Trophoblast cell (in vitro differentiated cells and primary cell): Measurements from ENCODE around the gene TCL1A.
A peak's percentile ranks its signal among the peaks of the same experiment; 100 is the strongest.

ENCODE experiments used
- DNase-seq, 2 donors: peaks; one replicate each; pipeline ENCODE4 v3.0.0-alpha.2; 2016
- H2AFZ ChIP-seq: 2 replicates; pipeline ENCODE4 v1.6.1; 2013; ENCODE audit warnings: low read length, moderate library complexity, mild to moderate bottlenecking; ENCODE audit not compliant: insufficient read depth, poor library complexity
- H2AK5ac ChIP-seq: 2 replicates; pipeline ENCODE4 v1.6.1; 2013; ENCODE audit warnings: mild to moderate bottlenecking, low read length
- H2BK120ac ChIP-seq: 2 replicates; pipeline ENCODE4 v1.6.1; 2013; ENCODE audit warnings: low read length, mild to moderate bottlenecking, moderate library complexity; ENCODE audit not compliant: insufficient read depth, poor library complexity
- H2BK12ac ChIP-seq: 2 replicates; pipeline ENCODE4 v1.6.1; 2013; ENCODE audit warnings: mild to moderate bottlenecking, low read length, moderate library complexity
- H2BK5ac ChIP-seq: 2 replicates; pipeline ENCODE4 v1.6.1; 2013; ENCODE audit warnings: low read length, low read depth, moderate library complexity, mild to moderate bottlenecking; ENCODE audit not compliant: poor library complexity
- H3K14ac ChIP-seq: 2 replicates; pipeline ENCODE4 v1.6.1; 2013; ENCODE audit warnings: mild to moderate bottlenecking, low read length
- H3K18ac ChIP-seq: 2 replicates; pipeline ENCODE4 v1.6.1; 2013; ENCODE audit warnings: mild to moderate bottlenecking, low read length
- H3K23ac ChIP-seq: 2 replicates; pipeline ENCODE4 v1.6.1; 2013; ENCODE audit warnings: low read length
- H3K27ac ChIP-seq: 2 replicates; pipeline ENCODE4 v1.5.1; 2013; ENCODE audit warnings: low read depth, mild to moderate bottlenecking, inconsistent platforms, low read length, moderate library complexity
- H3K27me3 ChIP-seq: 2 replicates; pipeline ENCODE4 v1.6.1; 2013; ENCODE audit warnings: inconsistent platforms, mild to moderate bottlenecking, low read length, moderate library complexity; ENCODE audit not compliant: insufficient read depth
- H3K36me3 ChIP-seq, 2 experiments: 1 replicate in 1 of 2; 2 replicates in 1 of 2; pipeline ENCODE4 v1.6.1; 2013; ENCODE audit warnings: low read length in 2 of 2, mild to moderate bottlenecking in 2 of 2, moderate library complexity in 1 of 2; ENCODE audit not compliant: insufficient read depth in 2 of 2, control insufficient read depth in 1 of 2
- H3K4ac ChIP-seq: 2 replicates; pipeline ENCODE4 v1.6.1; 2013; ENCODE audit warnings: low read depth, mild to moderate bottlenecking, low read length, moderate library complexity
- H3K4me1 ChIP-seq, 2 experiments: 1 replicate in 1 of 2; 2 replicates in 1 of 2; pipeline ENCODE4 v1.6.1; 2013; ENCODE audit warnings: low read length in 2 of 2, mild to moderate bottlenecking in 2 of 2, moderate library complexity in 1 of 2; ENCODE audit not compliant: insufficient read depth in 2 of 2, control insufficient read depth in 1 of 2
- H3K4me2 ChIP-seq: 2 replicates; pipeline ENCODE4 v1.6.1; 2013; ENCODE audit warnings: inconsistent platforms, mild to moderate bottlenecking, low read length, moderate library complexity
- H3K4me3 ChIP-seq: 2 replicates; pipeline ENCODE4 v1.5.1; 2013; ENCODE audit warnings: mild to moderate bottlenecking, low read depth, low read length, inconsistent platforms
- H3K79me1 ChIP-seq: one replicate; pipeline ENCODE4 v1.6.1; 2013; ENCODE audit warnings: low read length
- H3K79me2 ChIP-seq: 2 replicates; pipeline ENCODE4 v1.6.1; 2013; ENCODE audit warnings: low read length, mild to moderate bottlenecking; ENCODE audit not compliant: control insufficient read depth, insufficient read depth, poor library complexity
- H3K9ac ChIP-seq: 2 replicates; pipeline ENCODE4 v1.6.1; 2013; ENCODE audit warnings: mild to moderate bottlenecking, low read length
- H3K9me3 ChIP-seq: 2 replicates; pipeline ENCODE4 v1.6.1; 2013; ENCODE audit warnings: low read depth, mild to moderate bottlenecking, control low read depth, inconsistent platforms, low read length; ENCODE audit not compliant: insufficient read depth
- H4K12ac ChIP-seq: 2 replicates; pipeline ENCODE4 v1.6.1; 2013; ENCODE audit warnings: low read depth, mild to moderate bottlenecking, low read length, moderate library complexity
- H4K8ac ChIP-seq: 2 replicates; pipeline ENCODE4 v1.6.1; 2013; ENCODE audit warnings: low read depth, mild to moderate bottlenecking, low read length, moderate library complexity
- H4K91ac ChIP-seq: one replicate; pipeline ENCODE4 v1.6.1; 2013; ENCODE audit warnings: low read depth, mild to moderate bottlenecking, low read length, moderate library complexity
- WGBS: extraction: QIAGEN DNeasy Blood & Tissue Kit; methylation state at CpG from one replicate; pipeline ENCODE4 v1.1.7; 2013; ENCODE audit warnings: missing lambda C conversion rate; ENCODE audit not compliant: insufficient read length, insufficient coverage; ENCODE audit errors: extremely low coverage; 5-methylcytosine and 5-hydroxymethylcytosine counted together

TCL1A gene

DNA sequence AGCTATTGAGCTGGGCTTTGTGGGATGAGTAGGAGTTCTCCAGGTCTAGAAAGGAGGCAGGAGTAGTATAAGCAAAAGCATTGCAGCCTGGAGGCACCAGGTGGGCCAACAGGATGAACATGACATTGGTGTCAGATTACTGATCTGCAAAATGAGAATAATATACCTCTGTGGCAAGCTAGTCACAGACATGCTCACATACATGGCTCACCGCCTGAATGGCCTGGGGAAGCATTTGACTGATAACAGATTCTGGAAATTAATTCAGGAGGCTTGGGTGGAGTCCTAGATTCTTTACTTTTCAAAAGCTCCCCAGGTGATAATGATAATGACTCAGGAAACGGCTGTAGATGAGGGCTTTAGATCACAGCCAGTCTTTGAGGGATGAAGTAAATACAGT, 27.0 kb downstream of the TCL1A start:
- Histone ChIP-seq H3K4me1 (peaks cover 0 to 6% of the 10 kb centered on the region in 2 experiments), H3K36me3 (no peaks in the 10 kb centered on the region), H4K12ac (no peak overlapping the region), H2AFZ (no peak overlapping the region), H3K23ac (no peak overlapping the region), H3K27me3 (no peaks in the 10 kb centered on the region), H2AK5ac (no peak overlapping the region), H3K18ac (no peak overlapping the region), H3K27ac (no peak overlapping the region), H3K79me1 (no peaks in the 10 kb centered on the region), H3K9ac (no peak overlapping the region), H3K14ac (no peak overlapping the region), H4K8ac (no peak overlapping the region), H2BK12ac (no peak overlapping the region), H3K9me3 (no peaks in the 10 kb centered on the region), H3K4me2 (no peak overlapping the region), H3K4me3 (no peak overlapping the region), H3K4ac (no peak overlapping the region), H2BK120ac (no peak overlapping the region), H4K91ac (no peak overlapping the region), H2BK5ac (no peak overlapping the region), H3K79me2 (no peaks in the 10 kb centered on the region)
- no CpG with 5 or more reads among the region's 2 CpGs for WGBS
- peak; percentile 70 to 71 for DNase-seq

DNA sequence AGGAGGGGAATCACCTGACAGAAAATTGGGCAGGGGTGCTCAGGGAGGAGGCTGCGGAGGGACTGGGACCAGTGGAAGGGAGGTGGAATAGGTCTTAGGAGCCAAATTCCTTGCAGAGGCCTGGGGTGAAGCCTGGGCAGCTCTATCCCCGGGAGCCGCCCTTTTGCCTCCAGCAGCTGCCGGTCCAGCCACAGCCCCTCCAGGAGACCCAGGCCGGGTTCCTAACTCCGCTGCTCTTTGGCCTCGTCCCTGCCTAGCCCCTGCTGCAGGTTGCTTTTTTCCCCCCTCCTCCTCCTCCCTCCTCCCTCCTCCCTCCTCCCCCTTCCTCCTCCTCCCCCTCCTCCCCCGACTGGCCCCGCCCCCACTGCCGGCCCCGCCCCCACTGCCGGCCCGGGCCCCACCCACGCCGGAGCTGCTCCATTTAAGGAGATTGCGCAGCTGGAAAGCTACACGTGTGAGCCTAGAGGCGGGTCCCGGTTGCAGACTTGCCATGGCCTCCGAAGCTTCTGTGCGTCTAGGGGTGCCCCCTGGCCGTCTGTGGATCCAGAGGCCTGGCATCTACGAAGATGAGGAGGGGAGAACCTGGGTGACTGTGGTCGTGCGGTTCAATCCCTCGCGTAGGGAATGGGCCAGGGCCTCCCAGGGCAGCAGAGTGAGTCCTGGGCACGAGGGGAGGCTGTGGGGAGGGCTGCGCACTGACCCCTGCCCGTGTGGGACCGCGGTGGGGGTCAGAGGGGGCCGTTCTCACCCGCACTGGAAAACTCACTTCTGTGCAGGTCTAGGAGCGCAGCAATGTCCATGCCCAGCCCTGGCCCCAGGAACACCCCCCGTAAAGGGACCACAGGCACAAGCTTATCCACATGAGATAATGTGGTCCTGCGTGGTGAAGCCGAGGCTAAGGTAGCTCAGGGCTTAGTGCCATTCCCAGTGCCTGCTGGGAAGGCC, 27.7 kb downstream of the TCL1A start, which contains the start of gene TCL1B:
TCL1B (plus strand) TSS at position 449 of the 945 bp plus-strand sequence; CDS start at position 491, 42 bp downstream.
- no peak within 1 kb of the TSS for H3K23ac ChIP-seq
- no peaks in the 10 kb centered on the region for H3K27me3 ChIP-seq
- H2AFZ ChIP-seq, result no peak within 1 kb of the TSS
- no peak within 1 kb of the TSS for H3K14ac ChIP-seq
- no peak within 1 kb of the TSS for H3K27ac ChIP-seq
- DNase-seq, result peak in 1 of 2 donors; percentile 10
- H3K4me2 ChIP-seq, result no peak within 1 kb of the TSS
- H2AK5ac ChIP-seq, result no peak within 1 kb of the TSS
- H3K18ac ChIP-seq, result no peak within 1 kb of the TSS
- no peak within 1 kb of the TSS for H3K9ac ChIP-seq
- H3K79me1 ChIP-seq, result no peaks in the 10 kb centered on the region
- no peak within 1 kb of the TSS for H3K4ac ChIP-seq
- no peaks in the 10 kb centered on the region for H3K79me2 ChIP-seq
- H2BK120ac ChIP-seq, result no peak within 1 kb of the TSS
- no CpG with 5 or more reads among the region's 38 CpGs for WGBS
- no peaks in the 10 kb centered on the region for H3K36me3 ChIP-seq
- H3K4me1 ChIP-seq, result peaks cover 0 to 6% of the 10 kb centered on the region in 2 experiments
- H4K8ac ChIP-seq, result no peak within 1 kb of the TSS
- no peak within 1 kb of the TSS for H4K12ac ChIP-seq
- H3K4me3 ChIP-seq, result peak within 1 kb of the TSS; percentile 3
- no peak within 1 kb of the TSS for H2BK12ac ChIP-seq
- H3K9me3 ChIP-seq, result no peaks in the 10 kb centered on the region
- no peak within 1 kb of the TSS for H4K91ac ChIP-seq
- H2BK5ac ChIP-seq, result no peak within 1 kb of the TSS

DNA sequence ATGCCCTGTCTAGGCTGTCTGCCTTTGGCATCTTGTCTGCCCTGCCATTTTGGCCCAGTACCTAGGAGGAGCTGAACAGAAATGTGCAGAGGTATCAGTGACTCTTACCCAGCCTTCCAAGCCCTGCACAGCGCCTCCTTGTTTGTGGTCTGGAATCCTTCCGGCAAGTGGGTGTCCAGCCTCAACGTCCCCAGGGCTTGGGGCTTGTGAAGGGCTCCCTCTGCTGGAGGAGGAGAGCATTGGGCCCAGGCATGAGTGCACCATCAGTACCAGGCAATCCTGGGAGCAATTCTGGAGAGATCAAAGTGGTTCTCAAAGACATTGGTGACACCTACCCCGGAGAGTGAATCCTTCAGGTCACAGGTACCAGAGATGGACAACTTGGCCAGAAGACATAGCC, 30.1 kb downstream of the TCL1A start:
- Histone ChIP-seq H2BK12ac (no peak overlapping the region), H3K4me3 (no peak overlapping the region), H4K8ac (no peak overlapping the region), H4K91ac (no peak overlapping the region), H2AK5ac (no peak overlapping the region), H3K27ac (no peak overlapping the region), H2BK120ac (no peak overlapping the region), H4K12ac (no peak overlapping the region), H3K79me1 (no peaks in the 10 kb centered on the region), H3K36me3 (no peaks in the 10 kb centered on the region), H3K27me3 (no peaks in the 10 kb centered on the region), H3K4me1 (peaks cover 2 to 6% of the 10 kb centered on the region in 2 experiments), H3K9ac (no peak overlapping the region), H3K14ac (no peak overlapping the region), H3K18ac (no peak overlapping the region), H2AFZ (no peak overlapping the region), H2BK5ac (no peak overlapping the region), H3K23ac (no peak overlapping the region), H3K4me2 (no peak overlapping the region), H3K4ac (no peak overlapping the region), H3K79me2 (no peaks in the 10 kb centered on the region), H3K9me3 (no peaks in the 10 kb centered on the region)
- no CpG with 5 or more reads among the region's 4 CpGs for WGBS
- DNase-seq, result peak in 1 of 2 donors; percentile 21

DNA sequence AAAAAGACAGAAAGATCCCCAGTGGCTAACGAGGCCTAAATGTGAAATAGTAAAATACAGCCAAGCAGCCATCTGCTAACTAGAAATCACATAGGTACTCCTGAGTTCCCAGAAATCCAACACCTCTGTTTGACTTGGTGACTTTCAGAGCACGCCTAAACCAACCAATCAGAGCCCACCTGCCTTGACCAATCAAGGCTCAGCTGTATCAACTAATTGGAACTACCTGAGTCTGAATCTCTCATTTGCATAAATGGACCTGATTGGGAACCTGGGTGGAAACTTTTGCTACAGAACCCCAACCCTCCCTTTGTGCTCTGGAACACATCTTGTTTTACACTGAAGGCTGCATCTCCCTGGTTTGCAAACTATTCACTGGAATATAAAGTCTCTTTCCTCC, 32.8 kb downstream of the TCL1A start:
- no CpG with 5 or more reads among the region's 2 CpGs for WGBS
- no peaks in the 10 kb centered on the region for H3K79me2 ChIP-seq
- no peak overlapping the region for H3K18ac ChIP-seq
- no peak overlapping the region for H2AK5ac ChIP-seq
- H2AFZ ChIP-seq, result no peak overlapping the region
- H4K91ac ChIP-seq, result no peak overlapping the region
- no peak overlapping the region for H4K12ac ChIP-seq
- no peaks in the 10 kb centered on the region for H3K27me3 ChIP-seq
- no peak overlapping the region for H3K4me2 ChIP-seq
- no peak overlapping the region for H3K27ac ChIP-seq
- H3K4me1 ChIP-seq, result peaks cover 0 to 2% of the 10 kb centered on the region in 2 experiments
- no peak for DNase-seq
- H2BK120ac ChIP-seq, result no peak overlapping the region
- no peaks in the 10 kb centered on the region for H3K79me1 ChIP-seq
- no peak overlapping the region for H3K23ac ChIP-seq
- no peak overlapping the region for H3K4me3 ChIP-seq
- H2BK5ac ChIP-seq, result no peak overlapping the region
- H3K9me3 ChIP-seq, result peaks cover 4% of the 10 kb centered on the region
- no peak overlapping the region for H2BK12ac ChIP-seq
- no peaks in the 10 kb centered on the region for H3K36me3 ChIP-seq
- H4K8ac ChIP-seq, result no peak overlapping the region
- H3K14ac ChIP-seq, result no peak overlapping the region
- no peak overlapping the region for H3K9ac ChIP-seq
- no peak overlapping the region for H3K4ac ChIP-seq
